ENCODE measurements around the gene CA7. TPM values are rescaled to one million over a fixed set of nuclear protein-coding genes. Genes with fewer than 3 reads are reported as not detected.

The CA7 gene
- total RNA-seq, 5 donors from 2014 or later (not counting 1 experiment from before 2014, with no cell fraction given): not detected

GRCh38 chr16:66848172-66848571 is 4.0 kb downstream of the CA7 start:
- H3K4me1 ChIP-seq (ENCODE audit: control insufficient read depth in 1 of 2, extremely low read depth in 1 of 2, insufficient read depth in 2 of 2, low read length in 2 of 2): peaks cover 0 to 6% of the 10 kb centered on the region in 2 experiments
- Mint-ChIP-seq H3K9me3 (no peaks in the 10 kb centered on the region), H3K4me1 (peaks cover 5 to 10% (median 6%) of the 10 kb centered on the region in 3 donors), H3K36me3 (no peaks in the 10 kb centered on the region), H3K4me3 (no peak overlapping the region), H3K27ac (no peak overlapping the region), H3K27me3 (peaks cover 26 to 36% of the 10 kb centered on the region in 2 donors)
- DNase-seq: no peak
- H3K27me3 ChIP-seq (replicated peaks in 1 of 2; ENCODE audit: control insufficient read depth in 2 of 2, extremely low read depth in 1 of 2, insufficient read depth in 2 of 2, low read length in 1 of 2): peaks cover 2 to 41% of the 10 kb centered on the region in 2 experiments
- POLR2A ChIA-PET: no interaction called here
- H3K4me3 ChIP-seq (ENCODE audit: control insufficient read depth in 1 of 2, extremely low read depth in 1 of 2, low read length in 1 of 2): no peak overlapping the region
- no peaks in the 10 kb centered on the region for H3K36me3 ChIP-seq (ENCODE audit: control insufficient read depth in 2 of 2, extremely low read depth in 1 of 2, insufficient read depth in 1 of 2, low read length in 1 of 2)
- no CpG with 5 or more reads among the region's 2 CpGs for WGBS (ENCODE audit: insufficient coverage)
- H3K9me3 ChIP-seq: no peaks in the 10 kb centered on the region
- no peak for ATAC-seq (replicated peaks in 1 of 4)
- H3K27ac ChIP-seq (ENCODE audit: low read length): no peak overlapping the region
- CTCF ChIA-PET: interaction anchor here in 1 of 2 donors (1.4 kb wide), 1 partner anchor 18 kb away, joined by 3 read pairs; the partner anchor contains the start of gene NAE1

- H3K27me3 Mint-ChIP-seq: peaks cover 17 to 28% of the 10 kb centered on the region in 2 donors
- no peak overlapping the region for H3K4me3 Mint-ChIP-seq
- Histone ChIP-seq H3K27me3 (replicated peaks in 1 of 2; ENCODE audit: control insufficient read depth in 2 of 2, extremely low read depth in 1 of 2, insufficient read depth in 2 of 2, low read length in 1 of 2) (peaks cover 2 to 32% of the 10 kb centered on the region in 2 experiments), H3K36me3 (ENCODE audit: control insufficient read depth in 2 of 2, extremely low read depth in 1 of 2, insufficient read depth in 1 of 2, low read length in 1 of 2) (no peaks in the 10 kb centered on the region), H3K27ac (ENCODE audit: low read length) (no peak overlapping the region), H3K4me3 (ENCODE audit: control insufficient read depth in 1 of 2, extremely low read depth in 1 of 2, low read length in 1 of 2) (no peak overlapping the region), H3K4me1 (ENCODE audit: control insufficient read depth in 1 of 2, extremely low read depth in 1 of 2, insufficient read depth in 2 of 2, low read length in 2 of 2) (peaks cover 0 to 6% of the 10 kb centered on the region in 2 experiments), H3K9me3 (no peaks in the 10 kb centered on the region)
- no peaks in the 10 kb centered on the region for H3K9me3 Mint-ChIP-seq
- POLR2A ChIA-PET: no interaction called here
- 83% methylated on average over 2 of the region's 2 CpGs for WGBS (ENCODE audit: insufficient coverage)
- no peak for DNase-seq
- no peaks in the 10 kb centered on the region for H3K36me3 Mint-ChIP-seq
- ATAC-seq (replicated peaks in 1 of 4): no peak
- H3K4me1 Mint-ChIP-seq: peaks cover 2% of the 10 kb centered on the region in 3 donors
- CTCF ChIA-PET: interaction anchor here in 1 of 2 donors (1.4 kb wide), 1 partner anchor 19 kb away, joined by 3 read pairs; the partner anchor contains the start of gene NAE1
- no peak overlapping the region for H3K27ac Mint-ChIP-seq
Observed at GRCh38 chr16:66849021-66849420, 4.8 kb downstream of the CA7 start.

GRCh38 chr16:66849549-66849948 is 5.3 kb downstream of the CA7 start:
- Histone ChIP-seq H3K4me3 (ENCODE audit: control insufficient read depth in 1 of 2, extremely low read depth in 1 of 2, low read length in 1 of 2) (no peak overlapping the region), H3K27me3 (replicated peaks in 1 of 2; ENCODE audit: control insufficient read depth in 2 of 2, extremely low read depth in 1 of 2, insufficient read depth in 2 of 2, low read length in 1 of 2) (peaks cover 2 to 27% of the 10 kb centered on the region in 2 experiments), H3K27ac (ENCODE audit: low read length) (no peak overlapping the region), H3K9me3 (no peaks in the 10 kb centered on the region), H3K36me3 (ENCODE audit: control insufficient read depth in 2 of 2, extremely low read depth in 1 of 2, insufficient read depth in 1 of 2, low read length in 1 of 2) (no peaks in the 10 kb centered on the region), H3K4me1 (ENCODE audit: control insufficient read depth in 1 of 2, extremely low read depth in 1 of 2, insufficient read depth in 2 of 2, low read length in 2 of 2) (peaks cover 0 to 3% of the 10 kb centered on the region in 2 experiments)
- 100% methylated on average over 1 of the region's 4 CpGs for WGBS (ENCODE audit: insufficient coverage)
- no peaks in the 10 kb centered on the region for H3K9me3 Mint-ChIP-seq
- peaks cover 0 to 2% (median 2%) of the 10 kb centered on the region in 3 donors for H3K4me1 Mint-ChIP-seq
- peaks cover 16 to 27% of the 10 kb centered on the region in 2 donors for H3K27me3 Mint-ChIP-seq
- no peak overlapping the region for H3K27ac Mint-ChIP-seq
- no peaks in the 10 kb centered on the region for H3K36me3 Mint-ChIP-seq
- POLR2A ChIA-PET: interaction anchor here in 1 of 2 donors (0.5 kb wide), 1 partner anchor 25 kb away, joined by 4 read pairs; no protein-coding TSS in a partner anchor
- H3K4me3 Mint-ChIP-seq: no peak overlapping the region
- ATAC-seq (replicated peaks in 1 of 4) (no peak), DNase-seq (no peak)
- CTCF ChIA-PET: interaction anchor here in 1 of 2 donors (1.4 kb wide), 1 partner anchor 19 kb away, joined by 3 read pairs; the partner anchor contains the start of gene NAE1

- Mint-ChIP-seq H3K4me3 (no peak overlapping the region), H3K4me1 (peaks cover 0 to 2% (median 0%) of the 10 kb centered on the region in 3 donors), H3K27me3 (peaks cover 13 to 23% of the 10 kb centered on the region in 2 donors), H3K9me3 (no peaks in the 10 kb centered on the region), H3K27ac (no peak overlapping the region), H3K36me3 (no peaks in the 10 kb centered on the region)
- POLR2A ChIA-PET: interaction anchor here in 1 of 2 donors (0.5 kb wide), 1 partner anchor 24 kb away, joined by 4 read pairs; no protein-coding TSS in a partner anchor
- H3K27me3 ChIP-seq (replicated peaks in 1 of 2; ENCODE audit: control insufficient read depth in 2 of 2, extremely low read depth in 1 of 2, insufficient read depth in 2 of 2, low read length in 1 of 2): peaks cover 2 to 20% of the 10 kb centered on the region in 2 experiments
- no peak overlapping the region for H3K4me3 ChIP-seq (ENCODE audit: control insufficient read depth in 1 of 2, extremely low read depth in 1 of 2, low read length in 1 of 2)
- 97% methylated on average over 4 of the region's 14 CpGs for WGBS (ENCODE audit: insufficient coverage)
- no peaks in the 10 kb centered on the region for H3K36me3 ChIP-seq (ENCODE audit: control insufficient read depth in 2 of 2, extremely low read depth in 1 of 2, insufficient read depth in 1 of 2, low read length in 1 of 2)
- DNase-seq: no peak
- H3K27ac ChIP-seq (ENCODE audit: low read length): no peak overlapping the region
- H3K9me3 ChIP-seq: no peaks in the 10 kb centered on the region
- no peaks in the 10 kb centered on the region for H3K4me1 ChIP-seq (ENCODE audit: control insufficient read depth in 1 of 2, extremely low read depth in 1 of 2, insufficient read depth in 2 of 2, low read length in 2 of 2)
- ATAC-seq (replicated peaks in 1 of 4): no peak
- CTCF ChIA-PET: no interaction called here
Observed at GRCh38 chr16:66850115-66850815, 6.1 kb downstream of the CA7 start.

- Histone ChIP-seq H3K27me3 (replicated peaks in 1 of 2; ENCODE audit: control insufficient read depth in 2 of 2, extremely low read depth in 1 of 2, insufficient read depth in 2 of 2, low read length in 1 of 2) (peaks cover 0 to 9% of the 10 kb centered on the region in 2 experiments), H3K4me3 (ENCODE audit: control insufficient read depth in 1 of 2, extremely low read depth in 1 of 2, low read length in 1 of 2) (no peak overlapping the region), H3K9me3 (no peaks in the 10 kb centered on the region), H3K36me3 (ENCODE audit: control insufficient read depth in 2 of 2, extremely low read depth in 1 of 2, insufficient read depth in 1 of 2, low read length in 1 of 2) (no peaks in the 10 kb centered on the region), H3K4me1 (ENCODE audit: control insufficient read depth in 1 of 2, extremely low read depth in 1 of 2, insufficient read depth in 2 of 2, low read length in 2 of 2) (no peaks in the 10 kb centered on the region), H3K27ac (ENCODE audit: low read length) (no peak overlapping the region)
- Mint-ChIP-seq H3K27ac (no peak overlapping the region), H3K36me3 (no peaks in the 10 kb centered on the region), H3K9me3 (no peaks in the 10 kb centered on the region), H3K4me3 (no peak overlapping the region), H3K4me1 (no peaks in the 10 kb centered on the region), H3K27me3 (peaks cover 2 to 12% of the 10 kb centered on the region in 2 donors)
- WGBS (ENCODE audit: insufficient coverage): 93% methylated on average over 11 of the region's 13 CpGs
- CTCF ChIA-PET: no interaction called here
- POLR2A ChIA-PET: no interaction called here
- ATAC-seq (replicated peaks in 1 of 4) (no peak), DNase-seq (no peak)
Observed at GRCh38 chr16:66851166-66851964, 7.2 kb downstream of the CA7 start.
